ENCODE data around the gene POTEI. TPM values are rescaled to one million over a fixed set of nuclear protein-coding genes. Genes with fewer than 3 reads are reported as not detected.
"Not testable (repeated sequence)": the region's sequence is repeated elsewhere in the genome, so short reads cannot be mapped to it uniquely, and the experiment has no call there.

POTEI gene
- total RNA-seq, 1 donor from 2014 or later = not detected

DNA sequence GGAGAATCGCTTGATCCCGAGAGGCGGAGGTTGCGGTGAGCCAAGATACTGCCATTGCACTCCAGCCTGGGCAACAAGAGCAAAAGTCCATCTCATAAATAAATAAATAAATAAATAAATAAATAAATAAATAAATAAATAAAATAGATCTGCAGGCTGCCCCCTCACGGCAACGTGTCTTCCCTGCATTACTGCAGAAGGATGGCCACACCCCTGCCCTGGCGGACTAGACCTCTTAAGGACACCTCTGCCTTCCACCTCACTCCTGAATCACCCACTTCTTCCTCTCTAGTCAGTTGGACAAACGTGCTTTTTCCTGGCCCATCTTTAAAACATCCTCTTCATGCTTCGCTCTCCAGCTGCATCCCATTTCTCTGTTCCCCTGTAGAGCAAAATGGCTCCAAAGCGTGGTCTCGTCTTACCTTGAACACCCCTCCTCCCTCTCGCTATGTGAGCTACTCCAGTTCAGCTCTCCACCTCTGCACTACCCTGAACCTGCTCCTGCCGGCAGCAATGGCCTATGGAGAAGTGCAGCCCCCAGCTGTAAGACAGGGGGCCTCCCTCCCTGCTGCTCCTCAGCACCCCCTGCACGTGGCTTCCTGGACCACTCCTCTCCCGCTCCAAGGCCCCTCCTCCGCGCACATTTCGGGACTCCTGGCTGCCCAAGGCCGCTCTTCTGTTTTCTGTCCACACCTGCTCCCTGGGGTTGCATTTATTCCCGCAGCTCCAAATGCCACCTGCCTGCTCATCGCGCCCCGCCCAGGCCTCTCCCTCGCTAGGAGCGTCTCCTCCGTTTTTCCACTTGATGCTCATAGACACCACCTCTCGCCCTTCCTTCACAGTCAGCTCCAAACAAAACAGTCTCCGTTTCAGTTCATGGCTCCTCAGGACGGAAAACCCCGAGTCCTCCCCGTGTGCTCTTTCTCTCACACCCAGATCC is 1.9 kb upstream of the POTEI start:
- DNase-seq; intact Hi-C loops (cut with micrococcal nuclease); ATAC-seq: not testable (repeated sequence)

DNA sequence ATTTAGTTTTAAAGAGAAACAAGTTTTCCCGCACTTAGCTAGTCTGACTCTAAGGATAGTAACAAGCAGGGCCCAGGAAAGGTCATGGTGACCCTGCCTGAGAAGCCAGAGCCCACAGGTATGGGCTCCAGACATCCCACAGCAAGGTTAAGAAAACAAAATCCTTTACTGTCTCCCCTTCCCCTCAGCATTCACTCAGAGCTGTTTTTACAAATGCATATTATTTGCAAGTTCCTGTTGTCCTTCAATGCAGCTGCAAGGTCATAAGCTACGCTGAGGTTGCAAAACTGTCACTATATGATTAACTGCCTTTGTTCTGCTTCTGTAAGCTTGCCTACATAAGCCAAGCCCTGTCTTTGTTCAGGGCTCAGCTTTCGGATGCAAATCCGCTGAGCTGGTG is 18.1 kb downstream of the POTEI start:
- ATAC-seq; intact Hi-C loops (cut with micrococcal nuclease): not testable (repeated sequence)
- peak; percentile 5 for DNase-seq

GRCh38 chr2:130455413-130455812 is 53.7 kb downstream of the POTEI start:
- ATAC-seq; intact Hi-C loops (cut with micrococcal nuclease): not testable (repeated sequence)
- DNase-seq = peak; percentile 14

- intact Hi-C loops (cut with micrococcal nuclease); ATAC-seq: not testable (repeated sequence)
- peak; percentile 8 for DNase-seq
Observed at GRCh38 chr2:130454712-130455083, 54.4 kb downstream of the POTEI start.

DNA sequence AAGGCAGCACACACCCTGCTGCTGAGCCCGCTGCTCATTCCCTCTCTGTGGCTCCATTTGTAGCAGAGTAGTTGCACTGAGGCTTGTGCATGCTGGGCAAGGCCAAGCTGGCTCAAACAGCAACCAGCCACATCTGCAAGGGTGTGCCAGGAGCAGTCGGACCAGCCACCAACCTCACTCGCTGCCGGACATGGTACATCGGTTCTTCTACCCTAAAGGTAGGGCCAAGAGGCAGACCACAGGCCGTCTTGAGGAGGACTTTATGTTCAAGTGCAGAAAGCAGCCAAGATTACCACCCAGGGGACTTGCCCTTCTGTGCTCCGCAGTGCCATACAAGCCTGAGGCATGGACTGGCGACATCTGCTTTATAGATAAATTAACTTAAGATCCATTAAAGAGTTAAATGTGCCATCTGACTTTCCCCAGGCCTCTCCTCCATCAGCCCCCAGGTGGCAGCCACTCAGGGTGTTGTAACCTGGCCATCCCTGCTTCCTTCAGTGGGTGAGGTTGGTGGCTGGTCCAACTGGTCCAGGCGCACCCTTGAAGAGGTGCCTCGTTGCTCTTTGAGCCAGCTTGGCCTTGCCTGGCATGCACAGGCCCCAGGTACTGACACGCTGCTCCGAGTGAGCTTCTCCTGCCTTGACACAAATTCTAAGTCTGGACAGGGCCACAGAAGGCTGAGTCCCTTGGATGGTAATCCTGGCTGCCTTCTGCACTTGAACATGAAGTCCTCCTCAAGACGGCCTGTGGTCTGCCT is 55.0 kb downstream of the POTEI start:
- intact Hi-C loops (cut with micrococcal nuclease); ATAC-seq: not testable (repeated sequence)
- DNase-seq = peak; percentile 11

GRCh38 chr2:130452897-130453296 is 56.2 kb downstream of the POTEI start:
- ATAC-seq; intact Hi-C loops (cut with micrococcal nuclease): not testable (repeated sequence)
- DNase-seq = peak; percentile 8

DNA sequence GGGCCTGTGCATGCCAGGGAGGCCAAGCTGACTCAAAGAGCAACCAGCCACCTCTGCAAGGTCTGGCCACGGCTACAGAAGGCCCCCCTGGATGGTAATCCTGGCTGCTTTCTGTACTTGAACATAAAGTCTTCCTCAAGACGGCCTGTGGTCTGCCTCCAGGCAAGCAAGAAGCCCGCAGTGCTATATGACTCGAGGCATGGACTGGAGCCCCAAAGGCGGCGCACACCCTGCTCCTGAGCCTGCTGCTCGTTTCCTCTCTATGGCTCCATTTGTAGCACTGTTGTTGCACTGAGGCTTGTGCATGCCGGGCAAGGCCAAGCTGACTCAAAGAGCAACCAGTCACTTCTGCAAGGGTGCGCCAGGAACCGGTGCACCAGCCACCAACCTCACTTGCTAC is 57.3 kb downstream of the POTEI start:
- peak; percentile 5 for DNase-seq
- ATAC-seq; intact Hi-C loops (cut with micrococcal nuclease): not testable (repeated sequence)

DNA sequence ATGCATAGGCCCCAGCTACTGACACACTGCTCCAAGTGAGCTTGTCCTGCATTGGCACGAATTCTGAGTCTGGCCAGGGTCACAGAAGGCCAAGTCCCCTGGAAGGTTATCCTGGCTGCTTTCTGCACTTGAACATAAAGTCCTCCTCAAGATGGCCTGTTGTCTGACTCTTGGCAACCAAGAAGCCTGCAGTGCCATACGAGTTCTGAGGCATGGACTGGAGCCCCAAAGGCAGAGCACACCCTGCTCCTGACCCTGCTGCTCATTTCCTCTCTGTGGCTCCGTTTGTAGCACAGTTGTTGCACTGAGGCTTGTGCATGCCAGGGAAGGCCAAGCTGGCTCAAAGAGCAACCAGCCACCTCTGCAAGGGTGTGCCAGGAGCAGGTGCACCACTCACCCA is 57.9 kb downstream of the POTEI start:
- DNase-seq = peak; percentile 16
- ATAC-seq; intact Hi-C loops (cut with micrococcal nuclease): not testable (repeated sequence)

- DNase-seq = peak; percentile 26
- intact Hi-C loops (cut with micrococcal nuclease); ATAC-seq: not testable (repeated sequence)
Observed at GRCh38 chr2:130450366-130450765, 58.8 kb downstream of the POTEI start.

DNA sequence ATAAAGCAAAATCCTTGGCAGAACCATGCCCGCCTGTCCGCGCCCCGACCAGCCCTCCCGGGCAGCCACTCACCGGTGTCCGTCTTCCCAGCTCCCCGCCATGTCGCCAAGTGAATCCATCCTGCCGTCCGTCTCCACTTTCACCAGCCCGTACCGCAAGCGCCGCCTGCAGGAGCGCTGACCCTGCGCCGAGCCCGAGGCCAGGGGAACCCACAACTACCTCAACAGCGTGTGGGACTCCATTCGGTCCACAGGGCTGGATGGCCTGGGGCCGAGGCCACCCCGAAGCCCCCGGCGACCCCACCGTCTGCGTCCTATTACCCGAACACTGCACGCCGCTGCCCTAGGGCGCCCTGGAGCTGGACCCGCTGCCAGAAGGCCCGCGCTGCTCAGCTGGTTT is 81.5 kb downstream of the POTEI start:
- peak; percentile 96 for ATAC-seq
- intact Hi-C loops (cut with micrococcal nuclease) = not testable (repeated sequence)
- peak; percentile 83 for DNase-seq

- ATAC-seq; intact Hi-C loops (cut with micrococcal nuclease); DNase-seq: not testable (repeated sequence)
Observed at GRCh38 chr2:130418845-130419244, 90.3 kb downstream of the POTEI start.

GRCh38 chr2:130416693-130417092 is 92.4 kb downstream of the POTEI start:
- DNase-seq; intact Hi-C loops (cut with micrococcal nuclease): not testable (repeated sequence)

More at GRCh38 chr2:130416693-130417092, 92.4 kb downstream of the POTEI start:
- ATAC-seq = not testable (repeated sequence)

Other genes starting within 250 kb of the POTEI start
- gene IMP4, start 166.4 kb downstream of the POTEI start, total RNA-seq = 59.8 TPM
- gene PTPN18, start 153.3 kb downstream of the POTEI start, total RNA-seq = 12.5 TPM
- not detected for gene CFC1B, start 11.9 kb upstream of the POTEI start, total RNA-seq
- not detected for gene CFC1, start 90.2 kb upstream of the POTEI start, total RNA-seq
- gene POTEJ, start 102.1 kb upstream of the POTEI start, total RNA-seq = not detected
- gene GPR148, start 219.7 kb upstream of the POTEI start, total RNA-seq = not detected
- gene AMER3, start 246.2 kb upstream of the POTEI start, total RNA-seq = not detected